ENCODE data around the gene FOXP4. TPM values are rescaled to one million over a fixed set of nuclear protein-coding genes. Genes with fewer than 3 reads are reported as not detected.
"Not testable (repeated sequence)": the region's sequence is repeated elsewhere in the genome, so short reads cannot be mapped to it uniquely, and the experiment has no call there.

FOXP4 gene
- total RNA-seq, 1 donor from 2014 or later = 1.6 TPM

DNA sequence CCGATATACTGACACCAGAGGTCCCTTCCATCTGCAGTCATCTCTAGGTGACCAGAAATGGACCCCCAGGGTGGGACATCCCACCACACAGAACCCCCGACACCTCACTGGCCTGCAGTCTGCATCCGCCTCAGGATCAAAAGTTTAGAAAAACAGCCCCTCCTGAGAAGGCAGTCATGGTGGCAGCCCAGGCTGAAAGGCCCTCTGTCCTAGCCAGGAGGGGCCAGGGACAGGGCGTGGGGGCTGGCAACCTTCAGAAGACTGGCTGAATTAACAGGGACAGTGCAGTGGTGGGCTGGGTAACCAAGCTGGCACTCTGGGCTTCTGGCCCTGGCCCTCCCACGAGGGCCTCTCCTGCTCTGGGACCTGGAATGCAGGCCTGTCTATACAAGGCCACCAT lies 57.8 kb downstream of the FOXP4 start:
- H3K27ac ChIP-seq (ENCODE audit: low read depth, low read length) = no peak overlapping the region
- no peaks in the 10 kb centered on the region for H3K27me3 ChIP-seq (ENCODE audit: control insufficient read depth in 3 of 3, insufficient read depth in 3 of 3, low read length in 3 of 3)
- H3K4me3 ChIP-seq (ENCODE audit: low read length in 3 of 3) = no peak overlapping the region
- no peaks in the 10 kb centered on the region for H3K9me3 ChIP-seq (ENCODE audit: control insufficient read depth in 3 of 3, low read length in 3 of 3)
- H3K4me1 ChIP-seq (ENCODE audit: control insufficient read depth in 3 of 3, insufficient read depth in 3 of 3, low read length in 3 of 3) = peaks cover 7 to 10% (median 8%) of the 10 kb centered on the region in 3 donors
- no peak overlapping the region for H3K9ac ChIP-seq (ENCODE audit: low read depth in 1 of 3, low read length in 3 of 3)
- peaks cover 0 to 2% (median 0%) of the 10 kb centered on the region in 3 donors for H3K36me3 ChIP-seq (ENCODE audit: control insufficient read depth in 3 of 3, insufficient read depth in 3 of 3, low read length in 3 of 3)

DNA sequence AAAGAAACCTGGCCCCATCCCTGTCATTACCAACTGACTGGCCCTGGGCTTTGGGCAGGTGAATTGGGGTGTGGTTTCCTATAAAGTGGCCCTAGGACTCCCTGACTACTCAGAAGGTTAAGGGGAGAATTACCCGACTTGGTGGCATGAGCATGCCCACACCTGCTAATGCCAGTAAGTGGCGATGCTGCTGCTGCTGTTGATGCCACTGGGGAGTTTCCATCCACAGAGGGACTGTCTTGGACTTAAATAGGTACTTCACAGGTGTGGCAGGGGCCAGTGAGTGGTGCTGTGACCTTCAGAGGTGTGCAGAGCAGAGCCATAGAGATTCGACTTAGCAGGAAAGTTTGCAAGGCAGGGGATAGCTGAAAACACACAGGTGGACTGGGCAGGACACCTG lies 59.5 kb downstream of the FOXP4 start:
- H3K4me3 ChIP-seq (ENCODE audit: low read length in 3 of 3) = no peak overlapping the region
- no peak overlapping the region for H3K9ac ChIP-seq (ENCODE audit: low read depth in 1 of 3, low read length in 3 of 3)
- H3K27ac ChIP-seq (ENCODE audit: low read depth, low read length) = no peak overlapping the region
- peaks cover 7 to 10% (median 8%) of the 10 kb centered on the region in 3 donors for H3K4me1 ChIP-seq (ENCODE audit: control insufficient read depth in 3 of 3, insufficient read depth in 3 of 3, low read length in 3 of 3)
- H3K36me3 ChIP-seq (ENCODE audit: control insufficient read depth in 3 of 3, insufficient read depth in 3 of 3, low read length in 3 of 3) = peaks cover 0 to 2% (median 0%) of the 10 kb centered on the region in 3 donors
- no peaks in the 10 kb centered on the region for H3K9me3 ChIP-seq (ENCODE audit: control insufficient read depth in 3 of 3, low read length in 3 of 3)
- no peaks in the 10 kb centered on the region for H3K27me3 ChIP-seq (ENCODE audit: control insufficient read depth in 3 of 3, insufficient read depth in 3 of 3, low read length in 3 of 3)

DNA sequence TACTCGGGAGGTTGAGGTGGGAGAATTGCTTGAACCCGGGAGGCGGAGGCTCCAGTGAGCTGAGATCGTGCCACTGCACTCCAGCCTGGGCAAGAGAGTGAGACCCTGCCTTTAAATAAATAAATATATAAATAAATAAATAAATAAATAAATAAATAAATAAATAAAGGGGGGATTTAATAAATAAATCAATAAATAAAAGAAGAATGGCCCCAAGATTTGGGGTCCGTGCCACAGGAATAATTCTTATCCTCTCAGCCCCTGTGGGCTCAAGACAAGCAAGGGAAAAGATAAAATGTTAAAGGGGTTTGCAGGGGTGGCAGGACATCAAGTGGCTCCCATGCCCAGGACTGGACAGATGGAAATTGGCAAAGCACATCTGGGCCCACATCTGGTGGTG lies 60.9 kb downstream of the FOXP4 start:
- Histone ChIP-seq H3K9ac (ENCODE audit: low read depth in 1 of 3, low read length in 3 of 3) (no peak overlapping the region), H3K9me3 (ENCODE audit: control insufficient read depth in 3 of 3, low read length in 3 of 3) (no peaks in the 10 kb centered on the region), H3K4me1 (ENCODE audit: control insufficient read depth in 3 of 3, insufficient read depth in 3 of 3, low read length in 3 of 3) (peaks cover 5 to 10% (median 8%) of the 10 kb centered on the region in 3 donors), H3K36me3 (ENCODE audit: control insufficient read depth in 3 of 3, insufficient read depth in 3 of 3, low read length in 3 of 3) (no peaks in the 10 kb centered on the region), H3K4me3 (ENCODE audit: low read length in 3 of 3) (no peak overlapping the region), H3K27ac (ENCODE audit: low read depth, low read length) (no peak overlapping the region), H3K27me3 (ENCODE audit: control insufficient read depth in 3 of 3, insufficient read depth in 3 of 3, low read length in 3 of 3) (no peaks in the 10 kb centered on the region)

DNA sequence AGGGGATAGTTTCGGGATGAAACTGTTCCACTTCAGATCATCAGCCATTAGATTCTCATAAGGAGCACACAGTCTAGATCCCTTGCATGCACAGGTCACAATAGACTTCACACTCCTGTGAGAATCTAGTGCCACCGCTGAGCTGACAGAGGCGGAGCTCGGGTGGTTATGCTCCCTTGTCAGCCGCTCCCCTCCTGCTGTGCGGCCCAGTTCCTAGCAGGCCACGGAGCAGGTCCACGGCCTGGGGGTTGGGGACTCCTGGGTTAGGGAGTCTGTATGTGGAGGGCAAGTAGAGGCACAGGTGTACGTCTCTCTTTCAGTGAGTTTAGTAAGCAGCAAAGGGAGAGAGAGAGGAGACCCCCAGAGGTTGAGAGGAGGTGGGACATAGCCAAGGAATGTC lies 61.6 kb downstream of the FOXP4 start:
- no peaks in the 10 kb centered on the region for H3K27me3 ChIP-seq (ENCODE audit: control insufficient read depth in 3 of 3, insufficient read depth in 3 of 3, low read length in 3 of 3)
- no peak overlapping the region for H3K4me3 ChIP-seq (ENCODE audit: low read length in 3 of 3)
- peaks cover 2 to 8% (median 5%) of the 10 kb centered on the region in 3 donors for H3K4me1 ChIP-seq (ENCODE audit: control insufficient read depth in 3 of 3, insufficient read depth in 3 of 3, low read length in 3 of 3)
- H3K36me3 ChIP-seq (ENCODE audit: control insufficient read depth in 3 of 3, insufficient read depth in 3 of 3, low read length in 3 of 3) = no peaks in the 10 kb centered on the region
- H3K9me3 ChIP-seq (ENCODE audit: control insufficient read depth in 3 of 3, low read length in 3 of 3) = no peaks in the 10 kb centered on the region
- H3K27ac ChIP-seq (ENCODE audit: low read depth, low read length) = no peak overlapping the region
- H3K9ac ChIP-seq (ENCODE audit: low read depth in 1 of 3, low read length in 3 of 3) = no peak overlapping the region

DNA sequence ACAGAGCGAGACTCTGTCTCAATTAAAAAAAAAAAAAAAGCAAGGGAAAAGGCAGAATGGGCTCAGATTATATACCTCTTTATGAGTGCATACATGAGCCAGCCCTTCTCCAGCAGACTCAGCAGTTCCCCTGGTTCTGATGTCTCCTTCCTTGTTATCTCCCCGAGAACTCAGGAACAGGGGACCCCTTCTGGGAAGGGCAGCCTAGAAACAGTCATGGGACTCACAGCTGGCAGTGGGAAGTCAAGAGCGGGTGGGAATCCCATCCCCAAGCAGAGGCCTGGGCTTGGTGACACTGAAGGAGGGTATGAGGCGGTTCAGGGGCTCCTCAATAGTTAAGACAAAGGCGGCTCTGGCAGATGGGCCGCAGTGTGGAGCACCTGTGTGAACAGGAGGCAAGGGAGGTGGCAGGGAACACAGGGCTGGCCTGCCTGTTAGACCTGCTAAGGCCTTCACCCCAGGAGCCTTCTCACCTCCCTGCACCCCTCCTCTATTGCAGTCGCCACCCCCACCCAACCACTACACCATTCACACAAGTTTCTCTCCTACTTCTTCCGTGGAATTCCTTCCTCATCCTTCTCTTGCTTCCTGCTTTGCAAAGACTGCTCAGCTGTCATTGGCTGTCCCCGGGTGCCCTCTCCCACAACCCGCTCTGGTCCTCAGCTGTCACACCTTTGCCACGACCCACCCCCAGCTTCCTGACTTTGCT lies 62.4 kb downstream of the FOXP4 start:
- H3K27me3 ChIP-seq (ENCODE audit: control insufficient read depth in 3 of 3, insufficient read depth in 3 of 3, low read length in 3 of 3) = no peaks in the 10 kb centered on the region
- no peaks in the 10 kb centered on the region for H3K36me3 ChIP-seq (ENCODE audit: control insufficient read depth in 3 of 3, insufficient read depth in 3 of 3, low read length in 3 of 3)
- no peak overlapping the region for H3K9ac ChIP-seq (ENCODE audit: low read depth in 1 of 3, low read length in 3 of 3)

DNA sequence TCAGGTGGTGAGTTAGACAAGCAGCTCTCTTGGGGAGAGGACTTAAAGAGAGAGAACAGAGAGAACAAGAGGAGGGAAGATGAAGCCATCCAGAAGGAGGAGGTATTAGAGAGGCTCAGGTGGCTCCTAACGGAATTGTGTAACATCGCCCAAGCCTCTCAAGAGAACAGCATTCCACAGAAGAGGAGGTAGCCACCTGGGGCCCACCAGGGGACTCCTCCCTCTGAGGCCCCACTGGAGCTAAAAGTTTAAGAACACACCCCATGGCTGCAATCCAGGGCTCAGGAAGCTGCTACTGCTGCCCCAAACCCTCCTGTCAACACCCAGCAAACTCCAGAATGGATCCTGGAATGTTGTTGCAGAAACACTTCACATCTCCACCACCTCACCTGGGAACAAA lies 68.5 kb downstream of the FOXP4 start:
- no peaks in the 10 kb centered on the region for H3K9me3 ChIP-seq (ENCODE audit: control insufficient read depth in 3 of 3, low read length in 3 of 3)

More for the DNA sequence above, 62.4 kb downstream of the FOXP4 start:
- H3K4me1 ChIP-seq (ENCODE audit: control insufficient read depth in 3 of 3, insufficient read depth in 3 of 3, low read length in 3 of 3) = no peaks in the 10 kb centered on the region
- no peak overlapping the region for H3K27ac ChIP-seq (ENCODE audit: low read depth, low read length)
- no peak overlapping the region for H3K4me3 ChIP-seq (ENCODE audit: low read length in 3 of 3)
- no peaks in the 10 kb centered on the region for H3K9me3 ChIP-seq (ENCODE audit: control insufficient read depth in 3 of 3, low read length in 3 of 3)

GRCh38 chr6:41615311-41615710 lies 69.1 kb downstream of the FOXP4 start:
- Histone ChIP-seq H3K27ac (ENCODE audit: low read depth, low read length) (no peak overlapping the region), H3K4me1 (ENCODE audit: control insufficient read depth in 3 of 3, insufficient read depth in 3 of 3, low read length in 3 of 3) (no peaks in the 10 kb centered on the region), H3K9me3 (ENCODE audit: control insufficient read depth in 3 of 3, low read length in 3 of 3) (no peaks in the 10 kb centered on the region), H3K9ac (ENCODE audit: low read depth in 1 of 3, low read length in 3 of 3) (no peak overlapping the region), H3K4me3 (ENCODE audit: low read length in 3 of 3) (no peak overlapping the region), H3K27me3 (ENCODE audit: control insufficient read depth in 3 of 3, insufficient read depth in 3 of 3, low read length in 3 of 3) (no peaks in the 10 kb centered on the region), H3K36me3 (ENCODE audit: control insufficient read depth in 3 of 3, insufficient read depth in 3 of 3, low read length in 3 of 3) (no peaks in the 10 kb centered on the region)

More for the DNA sequence above, 68.5 kb downstream of the FOXP4 start:
- no peak overlapping the region for H3K4me3 ChIP-seq (ENCODE audit: low read length in 3 of 3)
- no peaks in the 10 kb centered on the region for H3K27me3 ChIP-seq (ENCODE audit: control insufficient read depth in 3 of 3, insufficient read depth in 3 of 3, low read length in 3 of 3)
- H3K4me1 ChIP-seq (ENCODE audit: control insufficient read depth in 3 of 3, insufficient read depth in 3 of 3, low read length in 3 of 3) = no peaks in the 10 kb centered on the region
- no peaks in the 10 kb centered on the region for H3K36me3 ChIP-seq (ENCODE audit: control insufficient read depth in 3 of 3, insufficient read depth in 3 of 3, low read length in 3 of 3)
- H3K9ac ChIP-seq (ENCODE audit: low read depth in 1 of 3, low read length in 3 of 3) = no peak overlapping the region
- H3K27ac ChIP-seq (ENCODE audit: low read depth, low read length) = no peak overlapping the region

- H3K4me1 ChIP-seq (ENCODE audit: control insufficient read depth in 3 of 3, insufficient read depth in 3 of 3, low read length in 3 of 3) = no peaks in the 10 kb centered on the region
- H3K36me3 ChIP-seq (ENCODE audit: control insufficient read depth in 3 of 3, insufficient read depth in 3 of 3, low read length in 3 of 3) = no peaks in the 10 kb centered on the region
- no peak overlapping the region for H3K9ac ChIP-seq (ENCODE audit: low read depth in 1 of 3, low read length in 3 of 3)
- H3K9me3 ChIP-seq (ENCODE audit: control insufficient read depth in 3 of 3, low read length in 3 of 3) = no peaks in the 10 kb centered on the region
- no peaks in the 10 kb centered on the region for H3K27me3 ChIP-seq (ENCODE audit: control insufficient read depth in 3 of 3, insufficient read depth in 3 of 3, low read length in 3 of 3)
- H3K4me3 ChIP-seq (ENCODE audit: low read length in 3 of 3) = no peak overlapping the region
- H3K27ac ChIP-seq (ENCODE audit: low read depth, low read length) = no peak overlapping the region
Measured at GRCh38 chr6:41618598-41618997, 72.4 kb downstream of the FOXP4 start.

GRCh38 chr6:41619193-41619592 lies 73.0 kb downstream of the FOXP4 start:
- not testable (repeated sequence) for H3K36me3 ChIP-seq (ENCODE audit: control insufficient read depth in 3 of 3, insufficient read depth in 3 of 3, low read length in 3 of 3); H3K4me1 ChIP-seq (ENCODE audit: control insufficient read depth in 3 of 3, insufficient read depth in 3 of 3, low read length in 3 of 3); H3K9me3 ChIP-seq (ENCODE audit: control insufficient read depth in 3 of 3, low read length in 3 of 3); H3K27me3 ChIP-seq (ENCODE audit: control insufficient read depth in 3 of 3, insufficient read depth in 3 of 3, low read length in 3 of 3); H3K9ac ChIP-seq (ENCODE audit: low read depth in 1 of 3, low read length in 3 of 3); H3K27ac ChIP-seq (ENCODE audit: low read depth, low read length); H3K4me3 ChIP-seq (ENCODE audit: low read length in 3 of 3)

GRCh38 chr6:41621367-41621766 lies 75.2 kb downstream of the FOXP4 start:
- H3K9ac ChIP-seq (ENCODE audit: low read depth in 1 of 3, low read length in 3 of 3) = no peak overlapping the region
- no peak overlapping the region for H3K27ac ChIP-seq (ENCODE audit: low read depth, low read length)
- H3K36me3 ChIP-seq (ENCODE audit: control insufficient read depth in 3 of 3, insufficient read depth in 3 of 3, low read length in 3 of 3) = no peaks in the 10 kb centered on the region
- peaks cover 4 to 7% (median 7%) of the 10 kb centered on the region in 3 donors for H3K4me1 ChIP-seq (ENCODE audit: control insufficient read depth in 3 of 3, insufficient read depth in 3 of 3, low read length in 3 of 3)
- H3K9me3 ChIP-seq (ENCODE audit: control insufficient read depth in 3 of 3, low read length in 3 of 3) = no peaks in the 10 kb centered on the region
- no peak overlapping the region for H3K4me3 ChIP-seq (ENCODE audit: low read length in 3 of 3)
- no peaks in the 10 kb centered on the region for H3K27me3 ChIP-seq (ENCODE audit: control insufficient read depth in 3 of 3, insufficient read depth in 3 of 3, low read length in 3 of 3)

Measured in skeletal muscle tissue (tissue), 4 donors.